Measurements from ENCODE around the gene CILP2.

GRCh38 chr19:19489804-19490204 is 48.3 kb upstream of the CILP2 start:
- TF ChIP-seq SIN3A (IDR thresholded peaks at IDR 0.05; ENCODE audit: borderline replicate concordance, insufficient read depth, low read length) (no peak), POLR2AphosphoS5 (IDR thresholded peaks at IDR 0.05; ENCODE audit: low read depth, low read length) (no peak), TAF1 (IDR thresholded peaks at IDR 0.05; ENCODE audit: borderline replicate concordance, insufficient read depth, low read length) (no peak)
- TF ChIP-seq, protein P1, sequence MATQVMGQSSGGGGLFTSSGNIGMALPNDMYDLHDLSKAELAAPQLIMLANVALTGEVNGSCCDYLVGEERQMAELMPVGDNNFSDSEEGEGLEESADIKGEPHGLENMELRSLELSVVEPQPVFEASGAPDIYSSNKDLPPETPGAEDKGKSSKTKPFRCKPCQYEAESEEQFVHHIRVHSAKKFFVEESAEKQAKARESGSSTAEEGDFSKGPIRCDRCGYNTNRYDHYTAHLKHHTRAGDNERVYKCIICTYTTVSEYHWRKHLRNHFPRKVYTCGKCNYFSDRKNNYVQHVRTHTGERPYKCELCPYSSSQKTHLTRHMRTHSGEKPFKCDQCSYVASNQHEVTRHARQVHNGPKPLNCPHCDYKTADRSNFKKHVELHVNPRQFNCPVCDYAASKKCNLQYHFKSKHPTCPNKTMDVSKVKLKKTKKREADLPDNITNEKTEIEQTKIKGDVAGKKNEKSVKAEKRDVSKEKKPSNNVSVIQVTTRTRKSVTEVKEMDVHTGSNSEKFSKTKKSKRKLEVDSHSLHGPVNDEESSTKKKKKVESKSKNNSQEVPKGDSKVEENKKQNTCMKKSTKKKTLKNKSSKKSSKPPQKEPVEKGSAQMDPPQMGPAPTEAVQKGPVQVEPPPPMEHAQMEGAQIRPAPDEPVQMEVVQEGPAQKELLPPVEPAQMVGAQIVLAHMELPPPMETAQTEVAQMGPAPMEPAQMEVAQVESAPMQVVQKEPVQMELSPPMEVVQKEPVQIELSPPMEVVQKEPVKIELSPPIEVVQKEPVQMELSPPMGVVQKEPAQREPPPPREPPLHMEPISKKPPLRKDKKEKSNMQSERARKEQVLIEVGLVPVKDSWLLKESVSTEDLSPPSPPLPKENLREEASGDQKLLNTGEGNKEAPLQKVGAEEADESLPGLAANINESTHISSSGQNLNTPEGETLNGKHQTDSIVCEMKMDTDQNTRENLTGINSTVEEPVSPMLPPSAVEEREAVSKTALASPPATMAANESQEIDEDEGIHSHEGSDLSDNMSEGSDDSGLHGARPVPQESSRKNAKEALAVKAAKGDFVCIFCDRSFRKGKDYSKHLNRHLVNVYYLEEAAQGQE (IDR thresholded peaks at IDR 0.05; ENCODE audit: insufficient read depth in 1 of 2, low read depth in 2 of 2, low read length in 2 of 2) = no peak
